Liver (tissue), 3 donors: ENCODE data around the gene RAD51B.

Experiments used
- RAD21 ChIP-seq, 2 donors: IDR thresholded peaks; 2 replicates each; pipeline ENCODE4 v1.6.1; 2016; ENCODE audit warnings: antibody characterized with exemption in 2 of 2, mild to moderate bottlenecking in 2 of 2
- SP1 ChIP-seq: IDR thresholded peaks from 2 replicates; pipeline ENCODE4 v1.6.1; 2018; ENCODE audit warnings: antibody characterized with exemption, mild to moderate bottlenecking
- TAF1 ChIP-seq: conservative IDR thresholded peaks from 2 replicates; pipeline ENCODE4 v1.6.1; 2016; ENCODE audit warnings: antibody characterized with exemption, mild to moderate bottlenecking
- YY1 ChIP-seq: IDR thresholded peaks from 2 replicates; pipeline ENCODE4 v1.6.1; 2016; ENCODE audit warnings: antibody characterized with exemption, mild to moderate bottlenecking
- TF ChIP-seq, protein P1 (sequence below): fragments of 150-350 bp; IDR thresholded peaks from 2 replicates; pipeline ENCODE4 v1.5.1; 2017; ENCODE audit warnings: improper control_type of control experiment, low read depth, low read length; ENCODE audit not compliant: missing input control
- TF ChIP-seq, protein P2 (sequence below): IDR thresholded peaks from 2 replicates; pipeline ENCODE4 v1.6.1; 2016; ENCODE audit warnings: antibody characterized with exemption
- TF ChIP-seq, protein P3 (sequence below): IDR thresholded peaks from 2 replicates; pipeline ENCODE4 v1.6.1; 2016; ENCODE audit warnings: antibody characterized with exemption, mild to moderate bottlenecking
- TF ChIP-seq, protein P4 (sequence below): IDR thresholded peaks from 2 replicates; pipeline ENCODE4 v1.6.1; 2016; ENCODE audit warnings: antibody characterized with exemption
- donor health status: healthy.
- donor health status: healthy.

DNA sequence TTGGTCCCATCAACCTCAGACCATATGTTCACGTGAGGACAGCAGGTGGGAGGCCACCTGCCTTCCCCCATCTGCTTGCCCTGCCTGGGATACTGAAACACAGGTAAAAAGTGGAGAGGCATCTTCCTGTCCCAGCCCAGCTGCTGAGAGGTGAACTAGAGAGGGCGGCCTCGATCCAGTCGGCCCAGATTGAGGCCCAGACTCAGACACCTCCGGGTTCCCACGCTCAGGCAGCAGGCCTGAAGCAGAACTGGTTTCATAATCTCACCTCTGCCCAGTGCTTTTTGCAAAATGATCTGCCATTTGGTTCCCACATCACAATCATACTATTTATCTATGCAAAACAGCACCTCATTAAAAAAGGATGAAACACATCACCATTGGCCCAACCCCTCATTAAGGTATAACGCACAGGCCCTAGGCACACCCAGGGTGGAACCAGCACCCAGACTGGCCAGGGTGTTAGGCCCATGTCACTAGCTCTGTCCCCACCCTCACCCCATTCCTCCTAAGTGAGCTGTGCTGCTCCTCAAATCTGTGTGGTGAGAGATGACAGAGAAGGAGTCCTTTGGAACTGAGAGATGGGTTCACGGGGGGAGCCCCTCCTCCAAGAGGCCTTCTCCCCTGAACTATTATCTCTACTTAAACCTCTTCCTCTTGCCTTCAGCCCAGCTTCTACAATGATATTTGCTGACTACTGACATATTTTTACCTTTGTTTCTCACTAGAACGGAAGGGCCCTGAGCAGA, 892.2 kb downstream of the RAD51B start:
- TF ChIP-seq, protein P1, sequence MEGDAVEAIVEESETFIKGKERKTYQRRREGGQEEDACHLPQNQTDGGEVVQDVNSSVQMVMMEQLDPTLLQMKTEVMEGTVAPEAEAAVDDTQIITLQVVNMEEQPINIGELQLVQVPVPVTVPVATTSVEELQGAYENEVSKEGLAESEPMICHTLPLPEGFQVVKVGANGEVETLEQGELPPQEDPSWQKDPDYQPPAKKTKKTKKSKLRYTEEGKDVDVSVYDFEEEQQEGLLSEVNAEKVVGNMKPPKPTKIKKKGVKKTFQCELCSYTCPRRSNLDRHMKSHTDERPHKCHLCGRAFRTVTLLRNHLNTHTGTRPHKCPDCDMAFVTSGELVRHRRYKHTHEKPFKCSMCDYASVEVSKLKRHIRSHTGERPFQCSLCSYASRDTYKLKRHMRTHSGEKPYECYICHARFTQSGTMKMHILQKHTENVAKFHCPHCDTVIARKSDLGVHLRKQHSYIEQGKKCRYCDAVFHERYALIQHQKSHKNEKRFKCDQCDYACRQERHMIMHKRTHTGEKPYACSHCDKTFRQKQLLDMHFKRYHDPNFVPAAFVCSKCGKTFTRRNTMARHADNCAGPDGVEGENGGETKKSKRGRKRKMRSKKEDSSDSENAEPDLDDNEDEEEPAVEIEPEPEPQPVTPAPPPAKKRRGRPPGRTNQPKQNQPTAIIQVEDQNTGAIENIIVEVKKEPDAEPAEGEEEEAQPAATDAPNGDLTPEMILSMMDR, result no peak
- TF ChIP-seq SP1 (no peak), RAD21 (IDR thresholded peaks at IDR 0.05) (peak in 1 of 2 donors; percentile 13), YY1 (peak; percentile 54), TAF1 (no peak)
- TF ChIP-seq, protein P2, sequence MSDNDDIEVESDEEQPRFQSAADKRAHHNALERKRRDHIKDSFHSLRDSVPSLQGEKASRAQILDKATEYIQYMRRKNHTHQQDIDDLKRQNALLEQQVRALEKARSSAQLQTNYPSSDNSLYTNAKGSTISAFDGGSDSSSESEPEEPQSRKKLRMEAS, result no peak
- TF ChIP-seq, protein P3, sequence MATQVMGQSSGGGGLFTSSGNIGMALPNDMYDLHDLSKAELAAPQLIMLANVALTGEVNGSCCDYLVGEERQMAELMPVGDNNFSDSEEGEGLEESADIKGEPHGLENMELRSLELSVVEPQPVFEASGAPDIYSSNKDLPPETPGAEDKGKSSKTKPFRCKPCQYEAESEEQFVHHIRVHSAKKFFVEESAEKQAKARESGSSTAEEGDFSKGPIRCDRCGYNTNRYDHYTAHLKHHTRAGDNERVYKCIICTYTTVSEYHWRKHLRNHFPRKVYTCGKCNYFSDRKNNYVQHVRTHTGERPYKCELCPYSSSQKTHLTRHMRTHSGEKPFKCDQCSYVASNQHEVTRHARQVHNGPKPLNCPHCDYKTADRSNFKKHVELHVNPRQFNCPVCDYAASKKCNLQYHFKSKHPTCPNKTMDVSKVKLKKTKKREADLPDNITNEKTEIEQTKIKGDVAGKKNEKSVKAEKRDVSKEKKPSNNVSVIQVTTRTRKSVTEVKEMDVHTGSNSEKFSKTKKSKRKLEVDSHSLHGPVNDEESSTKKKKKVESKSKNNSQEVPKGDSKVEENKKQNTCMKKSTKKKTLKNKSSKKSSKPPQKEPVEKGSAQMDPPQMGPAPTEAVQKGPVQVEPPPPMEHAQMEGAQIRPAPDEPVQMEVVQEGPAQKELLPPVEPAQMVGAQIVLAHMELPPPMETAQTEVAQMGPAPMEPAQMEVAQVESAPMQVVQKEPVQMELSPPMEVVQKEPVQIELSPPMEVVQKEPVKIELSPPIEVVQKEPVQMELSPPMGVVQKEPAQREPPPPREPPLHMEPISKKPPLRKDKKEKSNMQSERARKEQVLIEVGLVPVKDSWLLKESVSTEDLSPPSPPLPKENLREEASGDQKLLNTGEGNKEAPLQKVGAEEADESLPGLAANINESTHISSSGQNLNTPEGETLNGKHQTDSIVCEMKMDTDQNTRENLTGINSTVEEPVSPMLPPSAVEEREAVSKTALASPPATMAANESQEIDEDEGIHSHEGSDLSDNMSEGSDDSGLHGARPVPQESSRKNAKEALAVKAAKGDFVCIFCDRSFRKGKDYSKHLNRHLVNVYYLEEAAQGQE, result no peak
- TF ChIP-seq, protein P4, sequence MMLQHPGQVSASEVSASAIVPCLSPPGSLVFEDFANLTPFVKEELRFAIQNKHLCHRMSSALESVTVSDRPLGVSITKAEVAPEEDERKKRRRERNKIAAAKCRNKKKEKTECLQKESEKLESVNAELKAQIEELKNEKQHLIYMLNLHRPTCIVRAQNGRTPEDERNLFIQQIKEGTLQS, result no peak
